ENCODE measurements around the gene TBC1D4. TPM values are rescaled to one million over a fixed set of nuclear protein-coding genes. Genes with fewer than 3 reads are reported as not detected.
A peak's percentile ranks its signal among the peaks of the same experiment; 100 is the strongest.

Gene TBC1D4
- total and polyA plus RNA-seq, 2 experiments from 2014 or later: 5.5 to 13.5 TPM

GRCh38 chr13:75415694-75416093, 66.3 kb downstream of the TBC1D4 start:
- Histone ChIP-seq H3K9ac (no peak overlapping the region; the same call in 1 of the 2 replicates), H3K27ac (peak overlapping the region; percentile 47), H3K9me2 (ENCODE audit: insufficient read depth) (no peaks in the 10 kb centered on the region), H2AFZ (0 out of 2 replicates have a peak overlapping the region, but pooled peaks have one; percentile 6), H3F3A (ENCODE audit: insufficient read depth) (peaks cover 26% of the 10 kb centered on the region), H3K4me2 (ENCODE audit: unreplicated experiment) (peak overlapping the region; percentile 69), H3K4me3 (no peak overlapping the region), H3K36me3 (ENCODE audit: low read depth) (no peaks in the 10 kb centered on the region), H3K9me3 (ENCODE audit: low read depth) (no peaks in the 10 kb centered on the region), H4K20me1 (ENCODE audit: insufficient read depth) (no peaks in the 10 kb centered on the region), H3K27me3 (replicated peaks; ENCODE audit: insufficient read depth) (no peaks in the 10 kb centered on the region), H3K79me2 (ENCODE audit: insufficient read depth) (peaks cover 20% of the 10 kb centered on the region), H3K4me1 (ENCODE audit: insufficient read depth) (peaks cover 27% of the 10 kb centered on the region)
- in situ Hi-C loops (cut with MboI): no loop called here
- TF ChIP-seq EZH2 (IDR thresholded peaks at IDR 0.05; ENCODE audit: insufficient read depth, poor library complexity, severe bottlenecking) (no peak), EZH2phosphoT487 (IDR thresholded peaks at IDR 0.05; ENCODE audit: insufficient read depth, low read depth) (no peak)
- DNase-seq: peak; percentile 82
- 40 to 42% methylated on average over 1 of the region's 1 CpG for WGBS, 2 experiments (ENCODE audit: low coverage in 1 of 2, low lambda C conversion rate in 2 of 2, missing lambda C conversion rate in 2 of 2)

DNA sequence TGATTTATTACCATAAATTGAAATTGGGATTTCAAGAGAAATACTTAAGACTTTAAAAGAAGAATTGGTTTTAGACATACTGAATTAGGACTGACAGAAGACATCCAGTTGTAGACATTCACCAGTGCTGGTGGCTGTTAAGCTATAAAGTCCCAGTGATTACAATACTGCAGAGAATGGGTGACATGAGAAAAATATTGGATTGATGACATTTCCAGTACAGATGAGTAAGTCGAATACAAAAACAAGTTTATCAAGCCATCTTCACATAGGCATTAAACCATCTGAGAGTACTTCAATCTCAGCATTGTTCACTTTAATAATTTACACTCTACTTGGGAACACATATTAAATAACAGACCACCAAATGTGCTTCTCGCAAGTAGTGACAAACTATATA, 66.8 kb downstream of the TBC1D4 start:
- Histone ChIP-seq H3F3A (ENCODE audit: insufficient read depth) (peaks cover 26% of the 10 kb centered on the region), H4K20me1 (ENCODE audit: insufficient read depth) (peaks cover 2% of the 10 kb centered on the region; the same call in 1 of the 2 replicates), H3K27me3 (replicated peaks; ENCODE audit: insufficient read depth) (no peaks in the 10 kb centered on the region), H3K4me1 (ENCODE audit: insufficient read depth) (peaks cover 27% of the 10 kb centered on the region), H3K4me2 (ENCODE audit: unreplicated experiment) (peak overlapping the region; percentile 69), H3K27ac (peak overlapping the region; percentile 47), H3K9ac (no peak overlapping the region; the same call in 1 of the 2 replicates), H3K79me2 (ENCODE audit: insufficient read depth) (peaks cover 22% of the 10 kb centered on the region), H3K9me2 (ENCODE audit: insufficient read depth) (no peaks in the 10 kb centered on the region), H3K4me3 (no peak overlapping the region), H2AFZ (0 out of 2 replicates have a peak overlapping the region, but pooled peaks have one; percentile 6), H3K9me3 (ENCODE audit: low read depth) (no peaks in the 10 kb centered on the region), H3K36me3 (ENCODE audit: low read depth) (no peaks in the 10 kb centered on the region)
- in situ Hi-C loops (cut with MboI): no loop called here
- 88% methylated on average over 2 of the region's 2 CpGs for WGBS, 2 experiments (ENCODE audit: low coverage in 1 of 2, low lambda C conversion rate in 2 of 2, missing lambda C conversion rate in 2 of 2)
- no peak for TF ChIP-seq EZH2 (IDR thresholded peaks at IDR 0.05; ENCODE audit: insufficient read depth, poor library complexity, severe bottlenecking)
- TF ChIP-seq EZH2phosphoT487 (IDR thresholded peaks at IDR 0.05; ENCODE audit: insufficient read depth, low read depth): no peak
- DNase-seq: peak; percentile 11

GRCh38 chr13:75414036-75414827, 67.7 kb downstream of the TBC1D4 start:
- no peak overlapping the region for H3K9ac ChIP-seq
- WGBS, 2 experiments (ENCODE audit: low coverage in 1 of 2, low lambda C conversion rate in 2 of 2, missing lambda C conversion rate in 2 of 2): 96% methylated on average over 2 of the region's 2 CpGs
- H3K4me2 ChIP-seq (ENCODE audit: unreplicated experiment): no peak overlapping the region
- H2AFZ ChIP-seq: no peak overlapping the region
- peaks cover 27% of the 10 kb centered on the region for H3K4me1 ChIP-seq (ENCODE audit: insufficient read depth)
- H3K27me3 ChIP-seq (replicated peaks; ENCODE audit: insufficient read depth): no peaks in the 10 kb centered on the region
- peaks cover 31% of the 10 kb centered on the region for H3K79me2 ChIP-seq (ENCODE audit: insufficient read depth)
- peaks cover 5% of the 10 kb centered on the region; the same call in 1 of the 2 replicates for H4K20me1 ChIP-seq (ENCODE audit: insufficient read depth)
- no peak overlapping the region for H3K4me3 ChIP-seq
- DNase-seq: no peak
- H3K9me3 ChIP-seq (ENCODE audit: low read depth): no peaks in the 10 kb centered on the region
- no peaks in the 10 kb centered on the region for H3K36me3 ChIP-seq (ENCODE audit: low read depth)
- peaks cover 26% of the 10 kb centered on the region for H3F3A ChIP-seq (ENCODE audit: insufficient read depth)
- in situ Hi-C loops (cut with MboI): no loop called here
- H3K27ac ChIP-seq: no peak overlapping the region
- no peaks in the 10 kb centered on the region for H3K9me2 ChIP-seq (ENCODE audit: insufficient read depth)
- TF ChIP-seq EZH2phosphoT487 (IDR thresholded peaks at IDR 0.05; ENCODE audit: insufficient read depth, low read depth) (no peak), EZH2 (IDR thresholded peaks at IDR 0.05; ENCODE audit: insufficient read depth, poor library complexity, severe bottlenecking) (no peak)

GRCh38 chr13:75411924-75412537, 69.9 kb downstream of the TBC1D4 start:
- Histone ChIP-seq H3K27ac (no peak overlapping the region), H3K79me2 (ENCODE audit: insufficient read depth) (peaks cover 36% of the 10 kb centered on the region), H3K36me3 (ENCODE audit: low read depth) (no peaks in the 10 kb centered on the region), H3K9me2 (ENCODE audit: insufficient read depth) (no peaks in the 10 kb centered on the region), H3K9ac (no peak overlapping the region), H3K4me1 (ENCODE audit: insufficient read depth) (peaks cover 25% of the 10 kb centered on the region), H3F3A (ENCODE audit: insufficient read depth) (peaks cover 26% of the 10 kb centered on the region), H3K4me2 (ENCODE audit: unreplicated experiment) (no peak overlapping the region), H3K9me3 (ENCODE audit: low read depth) (no peaks in the 10 kb centered on the region), H3K4me3 (no peak overlapping the region), H2AFZ (no peak overlapping the region), H3K27me3 (replicated peaks; ENCODE audit: insufficient read depth) (no peaks in the 10 kb centered on the region), H4K20me1 (ENCODE audit: insufficient read depth) (peaks cover 5% of the 10 kb centered on the region; the same call in 1 of the 2 replicates)
- in situ Hi-C loops (cut with MboI): no loop called here
- no peak for TF ChIP-seq EZH2 (IDR thresholded peaks at IDR 0.05; ENCODE audit: insufficient read depth, poor library complexity, severe bottlenecking)
- no peak for TF ChIP-seq EZH2phosphoT487 (IDR thresholded peaks at IDR 0.05; ENCODE audit: insufficient read depth, low read depth)
- WGBS, 2 experiments (ENCODE audit: low coverage in 1 of 2, low lambda C conversion rate in 2 of 2, missing lambda C conversion rate in 2 of 2): 95 to 96% methylated on average over 4 of the region's 4 CpGs
- no peak for DNase-seq

Measured in GM23248 (cell line).